HG02938 (cell line): ENCODE results near the gene HECA.
"Not testable (repeated sequence)": the region's sequence is repeated elsewhere in the genome, so short reads cannot be mapped to it uniquely, and the experiment has no call there.

Experiments
- ATAC-seq: cut with Tn5 transposase; IDR thresholded peaks from one replicate; pipeline ENCODE4 v1.9.1; 2021; ENCODE audit warnings: mild to moderate bottlenecking, moderate library complexity; ENCODE audit not compliant: unreplicated experiment

HECA gene

GRCh38 chr6:139135578-139136545, 982 bp downstream of the HECA start:
- ATAC-seq, result peak; percentile 38

GRCh38 chr6:139137706-139138105, 2.8 kb downstream of the HECA start:
- no peak for ATAC-seq

DNA sequence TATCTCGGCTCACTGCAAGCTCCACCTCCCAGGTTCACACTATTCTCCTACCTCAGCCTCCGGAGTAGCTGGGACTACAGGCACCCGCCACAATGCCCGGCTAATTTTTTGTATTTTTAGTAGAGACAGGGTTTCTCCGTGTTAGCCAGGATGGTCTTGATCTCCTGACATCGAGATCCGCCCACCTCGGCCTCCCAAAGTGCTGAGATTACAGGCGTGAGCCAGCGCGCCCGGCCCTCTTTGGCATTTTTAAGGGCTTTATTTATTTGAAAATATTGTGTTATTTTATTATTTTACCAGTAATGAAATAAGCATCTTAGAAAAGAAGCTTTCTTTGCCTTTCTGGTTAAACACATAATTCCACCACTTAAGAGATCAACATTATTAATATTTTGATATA, 6.0 kb downstream of the HECA start:
- ATAC-seq, result not testable (repeated sequence)

DNA sequence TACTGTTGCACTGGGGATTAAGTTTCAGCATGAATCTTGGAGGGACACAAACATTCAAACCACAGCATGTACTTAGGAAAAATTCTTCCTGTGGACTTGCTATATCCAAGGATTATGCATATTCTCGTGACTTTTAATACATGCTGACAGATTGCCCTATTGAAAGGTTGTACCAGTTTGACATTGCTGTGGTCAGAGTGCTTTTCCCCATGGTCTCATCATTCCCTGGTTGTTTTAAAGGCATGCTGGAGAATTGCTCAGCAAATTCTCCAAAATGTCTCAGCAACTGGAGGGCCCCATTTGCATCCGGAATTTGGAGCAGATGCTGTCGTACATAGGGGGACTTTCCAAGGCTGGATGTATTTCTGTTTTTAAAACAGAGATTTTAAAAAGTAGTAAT, 7.4 kb downstream of the HECA start:
- no peak for ATAC-seq

DNA sequence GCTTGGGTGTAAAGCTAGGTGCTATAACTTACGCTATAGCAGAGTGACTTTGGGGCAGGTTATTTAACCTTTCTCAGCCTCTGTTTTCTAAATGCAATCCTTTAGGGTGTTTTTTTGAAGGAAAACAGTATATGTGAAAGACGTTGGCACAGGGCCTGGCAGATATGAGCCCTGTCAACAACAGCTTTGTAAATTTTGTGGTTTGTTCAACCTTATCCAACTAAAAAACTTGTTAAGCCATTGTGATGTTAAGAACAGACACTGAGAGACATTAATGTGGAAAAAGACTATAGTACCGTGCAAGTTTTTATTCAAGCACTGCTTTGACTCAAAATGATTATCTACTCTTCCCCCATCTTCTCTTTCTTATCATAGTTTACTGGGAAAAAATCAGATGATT, 8.2 kb downstream of the HECA start:
- no peak for ATAC-seq

GRCh38 chr6:139144490-139145085, 9.7 kb downstream of the HECA start:
- no peak for ATAC-seq

- ATAC-seq, result no peak
These were observed 10.8 kb downstream of the HECA start for GRCh38 chr6:139145661-139146060.

DNA sequence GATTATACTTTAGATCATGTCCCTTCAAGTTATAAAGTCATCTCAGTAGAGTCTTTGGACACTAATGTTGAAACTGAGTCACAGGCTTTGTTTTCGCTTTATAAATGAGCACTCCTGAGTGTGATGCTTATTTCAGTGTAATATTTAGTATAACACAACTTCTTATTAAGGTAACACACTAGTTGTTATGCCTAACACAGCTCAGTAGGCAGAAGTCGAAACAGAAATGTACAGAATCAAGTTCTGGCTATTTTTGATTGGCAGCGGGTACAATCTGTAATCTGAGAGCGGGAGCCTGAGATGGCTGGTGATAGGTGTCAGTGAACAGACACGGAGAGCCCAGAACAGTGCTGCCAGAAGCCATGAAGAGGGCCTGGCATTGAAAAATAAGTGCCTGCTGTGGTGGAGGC, 11.4 kb downstream of the HECA start:
- ATAC-seq, result no peak

DNA sequence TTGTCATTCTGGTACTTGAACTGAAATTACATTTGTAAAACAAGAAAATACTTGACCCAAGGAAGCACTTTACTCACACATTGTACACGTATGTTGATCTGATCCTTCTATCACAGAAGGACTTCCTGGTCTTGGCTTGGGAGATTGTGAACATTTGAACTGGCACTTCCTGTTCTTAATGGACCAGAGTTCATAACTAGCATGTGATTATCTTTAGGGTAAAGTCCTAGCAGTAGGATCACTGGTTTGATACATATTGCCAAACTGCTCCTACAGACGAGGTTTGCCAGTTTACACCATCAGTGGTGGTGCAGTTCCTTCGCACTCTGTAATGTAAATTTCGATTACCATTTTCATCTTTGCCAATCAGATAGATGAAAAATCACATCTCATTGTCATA, 12.7 kb downstream of the HECA start:
- no peak for ATAC-seq

GRCh38 chr6:139148557-139149235, 13.8 kb downstream of the HECA start:
- no peak for ATAC-seq

- ATAC-seq, result no peak
These were observed 14.5 kb downstream of the HECA start for GRCh38 chr6:139149383-139149782.

DNA sequence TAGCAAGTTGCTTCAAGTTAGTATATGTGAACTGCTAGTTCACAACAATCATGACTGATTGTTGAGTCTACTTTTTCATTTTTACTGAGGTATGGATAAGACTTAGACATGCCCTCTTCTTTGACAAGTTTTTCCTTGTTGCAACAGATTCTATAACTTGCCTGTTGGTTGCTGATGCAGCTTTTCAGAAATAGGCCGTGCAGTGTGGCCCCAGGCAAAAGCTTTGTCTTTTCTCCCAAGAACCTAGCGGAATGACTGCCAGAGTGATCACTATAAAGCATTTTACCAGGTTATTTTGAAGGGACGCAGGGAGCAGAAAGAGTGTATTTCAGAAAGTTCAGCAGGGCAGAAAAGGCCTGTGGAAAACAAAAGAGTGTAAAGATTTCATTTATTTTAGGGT, 16.0 kb downstream of the HECA start:
- ATAC-seq, result no peak

- ATAC-seq, result no peak
These were observed 16.7 kb downstream of the HECA start for GRCh38 chr6:139151425-139152087.

DNA sequence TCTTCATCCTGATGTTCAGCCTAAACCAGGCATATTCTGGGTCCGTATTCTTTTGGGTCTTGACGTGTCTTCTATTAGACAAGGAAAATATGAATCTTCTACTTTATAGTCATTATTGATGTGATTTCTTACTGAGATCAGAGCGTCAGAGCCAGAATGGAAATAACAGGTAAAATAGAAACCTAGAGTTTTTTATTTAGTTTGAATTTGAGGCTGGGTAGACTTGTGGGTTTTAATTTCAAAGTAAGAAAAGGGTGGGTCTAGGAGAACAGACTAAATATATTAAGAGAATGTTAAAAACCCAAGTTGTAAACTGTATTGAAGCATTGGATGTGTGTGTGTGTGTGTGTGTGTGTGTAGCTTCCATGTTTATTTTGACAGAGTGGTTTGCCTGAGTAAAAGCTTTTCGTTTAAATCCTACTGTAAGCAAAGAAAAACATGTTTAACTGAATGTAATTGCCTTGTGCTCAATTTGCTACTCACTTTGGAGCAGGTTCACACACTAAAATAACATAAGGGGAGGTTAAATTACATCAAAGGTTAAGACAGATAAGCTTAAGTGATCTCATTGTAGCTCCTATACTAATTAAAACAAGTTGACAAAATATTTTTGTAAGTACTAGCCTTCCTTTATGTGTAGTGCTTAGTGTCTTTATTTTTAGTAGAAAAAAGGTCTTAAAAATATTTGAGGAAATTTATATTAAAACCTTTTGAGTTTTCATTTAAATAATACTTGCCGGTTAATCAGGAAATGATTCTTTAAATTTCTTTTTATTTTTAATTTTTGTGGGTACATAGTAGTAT, 17.4 kb downstream of the HECA start:
- no peak for ATAC-seq

GRCh38 chr6:139152892-139153271, 18.0 kb downstream of the HECA start:
- ATAC-seq, result no peak

DNA sequence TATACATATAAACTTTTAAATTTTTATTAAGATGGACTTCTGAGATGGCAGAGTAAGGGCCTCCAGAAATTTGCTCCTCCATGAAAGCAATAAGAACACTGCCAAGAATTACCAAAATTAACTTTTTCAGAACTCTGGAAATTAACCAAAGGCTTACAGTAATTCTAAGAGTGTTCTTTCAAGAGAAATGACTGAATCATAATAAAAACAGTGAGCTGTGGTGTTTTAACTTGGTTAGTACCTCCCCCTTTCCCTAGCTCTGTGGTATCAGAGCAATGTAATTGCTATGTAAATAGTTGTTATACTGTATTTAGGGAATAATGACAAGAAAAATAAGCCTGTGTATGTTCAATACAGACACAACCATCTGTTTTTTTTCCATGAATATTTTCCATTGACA, 19.0 kb downstream of the HECA start:
- ATAC-seq, result no peak

DNA sequence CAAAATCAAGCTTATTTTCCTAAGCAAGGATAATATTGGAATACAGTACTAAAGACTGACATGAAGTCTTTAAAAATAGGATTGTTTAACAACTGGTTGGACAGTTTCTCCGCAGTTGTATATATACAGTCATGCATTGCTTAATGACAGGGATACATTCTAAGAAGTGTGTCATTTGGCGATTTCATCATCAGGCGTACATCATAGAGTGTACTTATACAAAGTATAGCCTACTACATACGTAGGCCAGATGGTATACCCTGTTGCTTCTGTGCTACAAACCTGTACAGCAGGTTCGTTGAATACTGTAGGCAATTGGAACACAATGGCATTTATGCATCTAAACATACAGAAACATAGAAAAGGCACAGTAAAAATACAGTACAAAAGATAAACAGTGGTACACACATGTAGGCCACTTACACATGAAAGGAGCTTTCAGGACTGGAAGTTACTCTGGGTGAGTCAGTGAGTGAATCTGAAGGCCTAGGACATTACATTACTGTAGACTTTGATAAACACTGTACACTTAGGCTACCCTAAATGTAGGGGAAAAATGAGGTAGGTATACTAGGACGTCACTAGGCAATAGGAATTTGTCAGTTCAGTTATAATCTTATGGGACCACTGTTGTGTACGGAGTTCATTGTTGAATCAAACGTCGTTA, 20.1 kb downstream of the HECA start:
- ATAC-seq, result no peak

DNA sequence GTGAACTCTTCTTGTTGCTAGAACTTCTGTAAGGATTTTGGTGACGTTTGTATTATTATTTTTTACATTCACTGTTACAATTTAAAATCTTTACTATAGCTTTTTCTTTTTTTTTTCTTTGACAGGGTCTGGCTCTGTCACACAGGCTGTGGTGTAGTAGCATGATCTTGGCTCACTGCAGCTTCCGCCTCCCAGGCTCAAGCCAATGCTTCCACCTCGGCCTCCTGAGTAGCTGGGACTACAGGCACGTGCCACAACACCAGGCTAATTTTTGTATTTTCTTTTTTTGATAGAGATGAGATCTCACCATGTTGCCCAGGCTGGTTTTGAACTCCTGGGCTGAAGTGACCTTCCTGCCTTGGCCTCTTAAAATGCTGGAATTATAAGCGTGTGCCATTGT, 21.2 kb downstream of the HECA start:
- ATAC-seq, result no peak

- no peak for ATAC-seq
These were observed 21.7 kb downstream of the HECA start for GRCh38 chr6:139156551-139156950.

DNA sequence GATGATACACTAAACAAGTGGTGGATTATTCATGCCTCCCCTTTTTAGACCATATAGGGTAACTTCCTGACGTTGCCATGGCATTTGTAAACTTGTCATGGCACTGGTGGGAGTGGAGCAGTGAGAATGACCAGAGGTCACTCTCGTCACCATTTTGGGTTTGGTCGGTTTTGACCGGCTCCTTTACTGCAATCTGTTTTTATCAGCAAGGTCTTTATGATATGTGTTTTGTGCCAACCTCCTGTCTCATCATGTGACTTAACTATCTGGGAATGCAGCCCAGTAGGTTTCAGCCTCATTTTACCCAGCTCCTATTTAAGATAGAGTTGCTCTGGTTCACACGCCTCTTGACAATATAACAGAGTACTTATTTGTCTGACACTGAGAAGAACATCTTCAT, 22.2 kb downstream of the HECA start:
- ATAC-seq, result not testable (repeated sequence)
